Ectodermal cell (in vitro differentiated cells): ENCODE measurements around the gene FGA.
"Not testable (repeated sequence)": the region's sequence is repeated elsewhere in the genome, so short reads cannot be mapped to it uniquely, and the experiment has no call there.

Experiments
- H3K27ac ChIP-seq: 2 replicates; pipeline ENCODE4 v1.7.0; 2013; ENCODE audit warnings: mild to moderate bottlenecking, low read depth, low read length; ENCODE audit not compliant: insufficient read depth, poor library complexity, severe bottlenecking
- H3K27me3 ChIP-seq: 2 replicates; pipeline ENCODE4 v1.7.0; 2013; ENCODE audit warnings: mild to moderate bottlenecking, low read length; ENCODE audit not compliant: insufficient read depth, control insufficient read depth, poor library complexity, severe bottlenecking
- H3K36me3 ChIP-seq: one replicate; pipeline ENCODE4 v1.7.0; 2013; ENCODE audit warnings: low read length; ENCODE audit not compliant: control insufficient read depth, insufficient read depth
- H3K4me1 ChIP-seq: one replicate; pipeline ENCODE4 v1.7.0; 2013; ENCODE audit warnings: low read length; ENCODE audit not compliant: control insufficient read depth, insufficient read depth
- H3K4me3 ChIP-seq: 2 replicates; pipeline ENCODE4 v1.7.0; 2013; ENCODE audit warnings: low read depth, low read length, control low read depth; ENCODE audit not compliant: insufficient read depth
- H3K9me3 ChIP-seq: 2 replicates; pipeline ENCODE4 v1.7.0; 2013; ENCODE audit warnings: mild to moderate bottlenecking, low read length, moderate library complexity; ENCODE audit not compliant: control insufficient read depth
- WGBS, 2 experiments: methylation state at CpG; one replicate each; pipeline ENCODE4 v1.1.7; 2013; ENCODE audit warnings: missing lambda C conversion rate in 2 of 2; 5-methylcytosine and 5-hydroxymethylcytosine counted together

FGA gene

GRCh38 chr4:154594343-154594742 lies 3.8 kb upstream of the FGA start:
- not testable (repeated sequence) for H3K36me3 ChIP-seq, H3K9me3 ChIP-seq, H3K4me1 ChIP-seq, H3K27ac ChIP-seq, H3K27me3 ChIP-seq, H3K4me3 ChIP-seq
- WGBS, 2 experiments: 86 to 94% methylated on average over 3 of the region's 3 CpGs

DNA sequence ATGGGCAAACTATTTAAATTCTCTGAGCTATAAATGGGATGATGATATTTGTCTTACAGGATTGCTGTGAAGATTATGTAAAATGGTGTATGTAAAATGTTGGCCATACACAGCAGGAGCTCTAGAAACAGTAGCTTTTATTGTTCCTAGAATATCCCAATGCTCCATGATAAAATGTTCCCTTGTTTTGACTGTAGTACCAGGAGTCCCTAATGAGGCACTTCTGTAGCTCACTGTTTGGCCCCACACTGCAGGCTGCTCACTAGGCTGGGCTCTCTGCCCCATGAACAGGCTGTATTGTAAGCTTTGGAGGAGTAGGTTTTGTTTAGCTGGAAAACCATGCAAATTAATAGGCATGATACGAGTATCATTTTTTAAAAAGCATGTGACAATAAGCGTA lies 3.3 kb upstream of the FGA start:
- no peaks in the 10 kb centered on the region for H3K36me3 ChIP-seq
- H3K4me3 ChIP-seq: no peak overlapping the region
- no peak overlapping the region for H3K27ac ChIP-seq
- peaks cover 4% of the 10 kb centered on the region for H3K4me1 ChIP-seq
- WGBS, 2 experiments: 95 to 96% methylated on average over 2 of the region's 2 CpGs
- no peaks in the 10 kb centered on the region for H3K9me3 ChIP-seq
- H3K27me3 ChIP-seq: no peaks in the 10 kb centered on the region

GRCh38 chr4:154591890-154592289 lies 1.3 kb upstream of the FGA start:
- peaks cover 4% of the 10 kb centered on the region for H3K4me1 ChIP-seq
- no peaks in the 10 kb centered on the region for H3K27me3 ChIP-seq
- no peak overlapping the region for H3K27ac ChIP-seq
- 83 to 94% methylated on average over 2 to 3 of the region's 3 CpGs for WGBS, 2 experiments
- no peaks in the 10 kb centered on the region for H3K9me3 ChIP-seq
- H3K36me3 ChIP-seq: no peaks in the 10 kb centered on the region
- no peak overlapping the region for H3K4me3 ChIP-seq

GRCh38 chr4:154589296-154590197 lies 995 bp downstream of the FGA start:
- H3K9me3 ChIP-seq: no peaks in the 10 kb centered on the region
- H3K27me3 ChIP-seq: no peaks in the 10 kb centered on the region
- WGBS, 2 experiments: 83 to 92% methylated on average over 7 of the region's 7 CpGs
- no peak overlapping the region for H3K27ac ChIP-seq
- H3K4me1 ChIP-seq: peaks cover 4% of the 10 kb centered on the region
- no peaks in the 10 kb centered on the region for H3K36me3 ChIP-seq
- no peak overlapping the region for H3K4me3 ChIP-seq

DNA sequence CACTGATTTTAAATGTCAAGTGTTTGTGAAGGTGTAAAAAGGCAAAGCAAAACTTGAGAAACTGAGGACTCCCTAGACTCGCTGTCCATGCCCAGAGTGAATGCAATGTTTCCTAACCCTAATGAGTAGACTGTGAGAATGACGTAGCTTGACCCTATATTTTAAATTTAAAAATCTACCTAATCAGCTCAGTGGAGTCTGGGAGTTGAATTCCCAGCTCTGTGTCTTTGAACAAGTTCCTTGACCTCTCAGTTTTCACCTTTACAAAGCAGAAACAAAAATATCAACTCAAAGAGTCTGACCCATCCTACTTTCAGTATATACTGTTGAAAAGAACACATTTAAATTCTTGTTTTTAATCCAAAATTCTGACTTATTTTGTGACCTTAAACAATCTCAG lies 2.3 kb downstream of the FGA start:
- H3K36me3 ChIP-seq: no peaks in the 10 kb centered on the region
- H3K4me1 ChIP-seq: peaks cover 4% of the 10 kb centered on the region
- WGBS, 2 experiments: 83 to 100% methylated on average over 2 of the region's 2 CpGs
- no peaks in the 10 kb centered on the region for H3K27me3 ChIP-seq
- H3K27ac ChIP-seq: no peak overlapping the region
- H3K9me3 ChIP-seq: no peaks in the 10 kb centered on the region
- H3K4me3 ChIP-seq: no peak overlapping the region

GRCh38 chr4:154586296-154587033 lies 4.1 kb downstream of the FGA start:
- Histone ChIP-seq H3K27ac (no peak overlapping the region), H3K27me3 (no peaks in the 10 kb centered on the region), H3K9me3 (no peaks in the 10 kb centered on the region), H3K4me1 (peaks cover 4% of the 10 kb centered on the region), H3K36me3 (no peaks in the 10 kb centered on the region), H3K4me3 (no peak overlapping the region)
- 93 to 95% methylated on average over 10 to 13 of the region's 13 CpGs for WGBS, 2 experiments

GRCh38 chr4:154585369-154586018 lies 5.0 kb downstream of the FGA start:
- H3K36me3 ChIP-seq: no peaks in the 10 kb centered on the region
- H3K27me3 ChIP-seq: no peaks in the 10 kb centered on the region
- WGBS, 2 experiments: 93 to 94% methylated on average over 10 of the region's 10 CpGs
- no peak overlapping the region for H3K4me3 ChIP-seq
- H3K27ac ChIP-seq: no peak overlapping the region
- no peaks in the 10 kb centered on the region for H3K9me3 ChIP-seq
- peaks cover 3% of the 10 kb centered on the region for H3K4me1 ChIP-seq

- 88 to 92% methylated on average over 5 of the region's 5 CpGs for WGBS, 2 experiments
- Histone ChIP-seq H3K27me3 (no peaks in the 10 kb centered on the region), H3K4me1 (no peaks in the 10 kb centered on the region), H3K4me3 (no peak overlapping the region), H3K27ac (no peak overlapping the region), H3K9me3 (no peaks in the 10 kb centered on the region), H3K36me3 (no peaks in the 10 kb centered on the region)
Measured at GRCh38 chr4:154584259-154584658, 6.3 kb downstream of the FGA start.

GRCh38 chr4:154583677-154584076 lies 6.9 kb downstream of the FGA start:
- no peaks in the 10 kb centered on the region for H3K4me1 ChIP-seq
- no peaks in the 10 kb centered on the region for H3K27me3 ChIP-seq
- H3K9me3 ChIP-seq: no peaks in the 10 kb centered on the region
- H3K27ac ChIP-seq: no peak overlapping the region
- no peaks in the 10 kb centered on the region for H3K36me3 ChIP-seq
- no peak overlapping the region for H3K4me3 ChIP-seq

DNA sequence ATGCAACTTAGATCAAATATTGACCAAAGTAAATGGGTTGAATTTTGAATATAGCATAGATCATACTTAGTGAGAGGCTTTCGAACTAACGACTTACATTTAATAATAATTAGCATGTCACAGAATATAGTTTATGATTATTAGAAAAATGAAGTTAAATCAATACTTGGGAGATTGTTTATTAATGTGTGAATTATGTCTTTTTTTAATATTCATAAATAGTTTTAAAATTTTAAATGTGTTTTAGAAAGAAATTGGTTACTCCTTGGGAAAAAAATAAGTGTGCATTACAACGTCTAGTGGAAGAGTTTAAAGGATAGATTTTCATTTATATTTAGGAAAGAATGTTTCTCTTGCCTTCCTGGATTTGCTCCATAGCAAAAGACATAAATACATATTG lies 7.3 kb downstream of the FGA start:
- Histone ChIP-seq H3K27ac (no peak overlapping the region), H3K4me3 (no peak overlapping the region), H3K4me1 (no peaks in the 10 kb centered on the region), H3K27me3 (no peaks in the 10 kb centered on the region), H3K9me3 (no peaks in the 10 kb centered on the region), H3K36me3 (no peaks in the 10 kb centered on the region)
- no CpG with 5 or more reads among the region's 3 CpGs for WGBS, 2 experiments
